RWPE2 (cell line): Measurements from ENCODE around the gene B4GALT6.

Source experiments
- ATAC-seq: fragments of 200-7000 bp; cut with Tn5 transposase; 3 replicates; pipeline ENCODE4 v1.9.1; 2021; ENCODE audit warnings: low read depth
- DNase-seq: peaks from one replicate; pipeline ENCODE4 v3.0.0-alpha.2; 2020; ENCODE audit warnings: low spot score
- H3K27ac ChIP-seq: fragments of 450-650 bp; 2 replicates; pipeline ENCODE4 v1.5.1; 2017; ENCODE audit warnings: mild to moderate bottlenecking; ENCODE audit not compliant: poor library complexity, severe bottlenecking
- H3K27me3 ChIP-seq: fragments of 250-450 bp; sonication (Bioruptor Pico); 2 replicates; pipeline ENCODE4 v1.5.1; 2021; ENCODE audit warnings: mild to moderate bottlenecking, moderate library complexity; ENCODE audit not compliant: insufficient read depth, poor library complexity, severe bottlenecking
- H3K36me3 ChIP-seq: fragments of 250-450 bp; sonication (Bioruptor Pico); 2 replicates; pipeline ENCODE4 v1.5.1; 2020; ENCODE audit warnings: low read depth, mild to moderate bottlenecking, moderate library complexity
- H3K4me1 ChIP-seq: fragments of 250-450 bp; sonication (Bioruptor Pico); 2 replicates; pipeline ENCODE4 v1.5.1; 2021; ENCODE audit warnings: mild to moderate bottlenecking, moderate library complexity; ENCODE audit not compliant: insufficient read depth, poor library complexity, severe bottlenecking
- H3K4me3 ChIP-seq: fragments of 250-450 bp; sonication (Bioruptor Pico); 2 replicates; pipeline ENCODE4 v1.5.1; 2021; ENCODE audit warnings: mild to moderate bottlenecking, moderate library complexity; ENCODE audit not compliant: severe bottlenecking
- H3K9me3 ChIP-seq: fragments of 250-450 bp; sonication (Bioruptor Pico); 2 replicates; pipeline ENCODE4 v1.5.1; 2021; ENCODE audit warnings: mild to moderate bottlenecking, moderate library complexity; ENCODE audit not compliant: severe bottlenecking
- CTCF ChIP-seq: fragments of 450-650 bp; IDR thresholded peaks from one replicate; pipeline ENCODE4 v1.5.1; 2017; ENCODE audit warnings: mild to moderate bottlenecking, moderate library complexity; ENCODE audit not compliant: poor library complexity, severe bottlenecking

Gene B4GALT6

GRCh38 chr18:31688606-31689005, 4.2 kb upstream of the B4GALT6 start:
- ATAC-seq (no peak), DNase-seq (no peak)
- Histone ChIP-seq H3K27ac (no peak overlapping the region), H3K4me1 (peaks cover 15% of the 10 kb centered on the region), H3K27me3 (no peaks in the 10 kb centered on the region), H3K36me3 (no peaks in the 10 kb centered on the region), H3K9me3 (no peaks in the 10 kb centered on the region), H3K4me3 (no peak overlapping the region)
- TF ChIP-seq CTCF: no peak

GRCh38 chr18:31686986-31687928, 2.9 kb upstream of the B4GALT6 start:
- Histone ChIP-seq H3K27me3 (no peaks in the 10 kb centered on the region), H3K9me3 (no peaks in the 10 kb centered on the region), H3K4me3 (no peak overlapping the region), H3K4me1 (peaks cover 28% of the 10 kb centered on the region), H3K27ac (no peak overlapping the region), H3K36me3 (no peaks in the 10 kb centered on the region)
- TF ChIP-seq CTCF: peak; percentile 15
- DNase-seq: no peak
- peak; percentile 23; the same call in 1 of the 3 replicates for ATAC-seq

GRCh38 chr18:31686572-31686971, 2.2 kb upstream of the B4GALT6 start:
- H3K4me3 ChIP-seq: no peak overlapping the region
- H3K36me3 ChIP-seq: no peaks in the 10 kb centered on the region
- no peak overlapping the region for H3K27ac ChIP-seq
- no peak for DNase-seq
- H3K4me1 ChIP-seq: peaks cover 35% of the 10 kb centered on the region
- TF ChIP-seq CTCF: no peak
- no peaks in the 10 kb centered on the region for H3K9me3 ChIP-seq
- H3K27me3 ChIP-seq: no peaks in the 10 kb centered on the region
- no peak for ATAC-seq

GRCh38 chr18:31685097-31686082, 1.0 kb upstream of the B4GALT6 start:
- DNase-seq (peak; percentile 68), ATAC-seq (peak; percentile 77)
- Histone ChIP-seq H3K9me3 (no peaks in the 10 kb centered on the region), H3K4me1 (peaks cover 46% of the 10 kb centered on the region), H3K27ac (peak overlapping the region; percentile 60), H3K4me3 (peak overlapping the region; percentile 97), H3K27me3 (no peaks in the 10 kb centered on the region), H3K36me3 (no peaks in the 10 kb centered on the region)
- TF ChIP-seq CTCF: peak; percentile 78
